Kidney (tissue), 14 donors: Measurements from ENCODE around the gene BRD1. TPM values are rescaled to one million over a fixed set of nuclear protein-coding genes. Genes with fewer than 3 reads are reported as not detected.

Source experiments
- DNase-seq, 5 donors: peaks; one replicate each; pipeline ENCODE4 v3.0.0-alpha.2; 2013 to 2020
- FAIRE-seq: peaks from 2 replicates; lab custom pipeline; 2012; peaks lifted over from hg19 to GRCh38; lab: Jason Lieb, UNC
- H3K27ac ChIP-seq, 2 donors: one replicate each; pipeline ENCODE4 v1.7.0; 2013; ENCODE audit warnings: low read depth in 2 of 2, low read length in 2 of 2, inconsistent platforms in 1 of 2
- H3K27me3 ChIP-seq: one replicate; pipeline ENCODE4 v1.7.1; 2013; ENCODE audit warnings: low read length, inconsistent platforms; ENCODE audit not compliant: control insufficient read depth, insufficient read depth
- H3K36me3 ChIP-seq, 3 donors: one replicate each; pipeline versions ENCODE4 v1.7.0 to v1.7.1; 2013; ENCODE audit warnings: low read length in 3 of 3, control low read depth in 1 of 3, inconsistent platforms in 1 of 3; ENCODE audit not compliant: insufficient read depth in 3 of 3, control insufficient read depth in 2 of 3
- H3K4me1 ChIP-seq, 3 donors: one replicate each; pipeline versions ENCODE4 v1.7.0 to v1.7.1; 2013; ENCODE audit warnings: low read length in 3 of 3, inconsistent platforms in 1 of 3, low read depth in 1 of 3; ENCODE audit not compliant: control insufficient read depth in 2 of 3, insufficient read depth in 2 of 3
- H3K4me3 ChIP-seq, 3 donors: one replicate each; pipeline versions ENCODE4 v1.7.0 to v1.8.1; 2013; ENCODE audit warnings: low read length in 3 of 3, control low read depth in 1 of 3, inconsistent platforms in 1 of 3
- H3K9ac ChIP-seq, 3 donors: one replicate each; pipeline versions ENCODE4 v1.7.0 to v1.7.1; 2013; ENCODE audit warnings: low read length in 3 of 3, control low read depth in 1 of 3, inconsistent platforms in 1 of 3
- H3K9me3 ChIP-seq, 3 donors: one replicate each; pipeline versions ENCODE4 v1.7.0 to v1.7.1; 2013; ENCODE audit warnings: low read length in 3 of 3, control low read depth in 1 of 3, inconsistent platforms in 1 of 3; ENCODE audit not compliant: control insufficient read depth in 2 of 3, insufficient read depth in 1 of 3
- intact Hi-C: fragments of 100-400 bp; cut with DNase I; formaldehyde crosslinking; loops from one replicate; pipeline ENCODE4 v1.11.1; 2022
- polyA plus RNA-seq: library from polyadenylated mRNA; stranded (reverse); fragments of 350-450 nt; fragmentation: Illumina TruSeq; extraction: RNeasy Lipid Tissue Mini Kit (QIAGEN cat#74804); gene quantifications from one replicate; pipeline ENCODE4 v1.2.3, GENCODE V29; 2014; ENCODE audit warnings: low read depth, low replicate concordance; ENCODE audit not compliant: insufficient read depth
- total RNA-seq: library from RNA; stranded (reverse); fragmentation: NEBNext Ultra II Directional; extraction: Animal tissue kit (Norgen Biotek cat#: 25700); gene quantifications from one replicate; pipeline ENCODE4 v1.2.1, GENCODE V29; 2021
- TF ChIP-seq, protein P1 (sequence below): IDR thresholded peaks from 3 replicates; pipeline ENCODE4 v1.5.1; 2012; ENCODE audit warnings: mild to moderate bottlenecking, moderate library complexity, borderline replicate concordance; ENCODE audit not compliant: insufficient read depth; ENCODE audit errors: extremely low read depth
- donor health status: control.
- donor health status: control.
- donor health status: control.
- donor health status: control.
- donor health status: control.
- donor health status: DM: yes; HTN: yes; CAD: no.
- donor health status: Normal renal cell carcinoma (clear cell type).

BRD1 gene
- total and polyA plus RNA-seq, 2 donors from 2014 or later, result 8.1 to 40.5 TPM

DNA sequence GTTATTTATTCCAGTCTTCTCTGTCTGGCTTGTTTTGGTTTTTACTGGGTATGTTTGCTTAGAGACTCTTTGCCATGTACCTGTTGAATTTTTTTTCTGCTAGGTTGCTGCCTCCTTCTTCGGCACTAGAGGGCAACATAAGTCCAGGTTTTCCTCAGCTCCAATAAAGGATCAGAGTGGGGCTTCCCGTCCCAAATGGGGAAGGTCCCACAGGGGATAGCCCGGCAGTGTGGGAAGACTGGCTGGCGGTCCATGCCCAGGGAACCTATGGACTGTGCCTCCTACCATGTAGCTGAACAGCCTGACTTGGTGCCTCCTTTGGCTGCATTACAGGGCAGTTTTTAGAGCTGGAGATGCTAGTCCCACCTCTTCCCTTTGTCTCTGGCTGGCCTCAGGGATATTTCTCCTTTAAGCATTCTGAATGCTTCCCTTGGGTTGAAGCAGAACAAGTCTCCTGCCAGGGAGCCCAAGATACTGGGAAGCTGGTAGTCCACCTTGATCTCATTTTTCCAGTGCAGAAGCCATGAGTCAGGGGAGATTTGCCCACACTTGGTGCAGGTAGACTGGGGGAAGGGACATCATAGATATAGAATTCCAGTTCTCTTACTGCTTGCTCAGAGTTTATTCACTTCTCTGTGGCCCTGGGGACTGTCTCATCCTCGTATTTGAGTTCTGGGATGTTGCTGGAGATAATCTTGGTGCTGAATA, 60.2 kb downstream of the BRD1 start:
- peaks cover 0 to under 1% (median 0%) of the 10 kb centered on the region in 3 donors for H3K36me3 ChIP-seq
- no peak overlapping the region for H3K4me3 ChIP-seq
- peaks cover 0 to 6% (median 0%) of the 10 kb centered on the region in 3 donors for H3K9me3 ChIP-seq
- TF ChIP-seq, protein P1, sequence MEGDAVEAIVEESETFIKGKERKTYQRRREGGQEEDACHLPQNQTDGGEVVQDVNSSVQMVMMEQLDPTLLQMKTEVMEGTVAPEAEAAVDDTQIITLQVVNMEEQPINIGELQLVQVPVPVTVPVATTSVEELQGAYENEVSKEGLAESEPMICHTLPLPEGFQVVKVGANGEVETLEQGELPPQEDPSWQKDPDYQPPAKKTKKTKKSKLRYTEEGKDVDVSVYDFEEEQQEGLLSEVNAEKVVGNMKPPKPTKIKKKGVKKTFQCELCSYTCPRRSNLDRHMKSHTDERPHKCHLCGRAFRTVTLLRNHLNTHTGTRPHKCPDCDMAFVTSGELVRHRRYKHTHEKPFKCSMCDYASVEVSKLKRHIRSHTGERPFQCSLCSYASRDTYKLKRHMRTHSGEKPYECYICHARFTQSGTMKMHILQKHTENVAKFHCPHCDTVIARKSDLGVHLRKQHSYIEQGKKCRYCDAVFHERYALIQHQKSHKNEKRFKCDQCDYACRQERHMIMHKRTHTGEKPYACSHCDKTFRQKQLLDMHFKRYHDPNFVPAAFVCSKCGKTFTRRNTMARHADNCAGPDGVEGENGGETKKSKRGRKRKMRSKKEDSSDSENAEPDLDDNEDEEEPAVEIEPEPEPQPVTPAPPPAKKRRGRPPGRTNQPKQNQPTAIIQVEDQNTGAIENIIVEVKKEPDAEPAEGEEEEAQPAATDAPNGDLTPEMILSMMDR, result peak; percentile 70
- H3K9ac ChIP-seq, result no peak overlapping the region
- intact Hi-C loops, result no loop called here
- no peak for FAIRE-seq
- H3K27me3 ChIP-seq, result no peaks in the 10 kb centered on the region
- H3K27ac ChIP-seq, result no peak overlapping the region
- DNase-seq, result peak in 4 of 5 donors; percentile 26 to 62 (median 47)
- H3K4me1 ChIP-seq, result no peaks in the 10 kb centered on the region

DNA sequence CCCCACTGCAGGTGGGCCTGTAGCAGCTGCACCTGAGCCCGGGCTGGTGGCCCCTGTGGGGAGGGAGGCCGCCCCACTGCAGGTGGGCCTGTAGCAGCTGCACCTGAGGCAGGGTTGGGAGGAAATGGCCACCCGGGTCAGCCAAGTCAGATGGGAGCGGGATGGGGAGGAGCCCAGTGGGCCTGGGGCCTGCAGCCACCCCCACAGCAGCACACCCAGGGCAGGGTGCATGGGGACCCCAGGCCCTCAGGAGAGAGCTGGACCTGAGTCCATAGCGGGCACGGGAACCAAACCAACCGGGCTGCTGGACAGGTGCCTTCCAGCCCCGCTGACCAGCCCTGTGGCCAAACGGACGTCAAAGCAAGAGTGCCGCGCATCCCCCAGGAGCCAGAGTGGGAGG, 61.7 kb downstream of the BRD1 start:
- no peaks in the 10 kb centered on the region for H3K27me3 ChIP-seq
- H3K27ac ChIP-seq, result no peak overlapping the region
- FAIRE-seq, result no peak
- H3K4me1 ChIP-seq, result no peaks in the 10 kb centered on the region
- TF ChIP-seq, protein P1, result no peak
- no peak overlapping the region for H3K9ac ChIP-seq
- intact Hi-C loops, result no loop called here
- no peaks in the 10 kb centered on the region for H3K36me3 ChIP-seq
- no peak overlapping the region for H3K4me3 ChIP-seq
- peak in 3 of 5 donors; percentile 5 to 56 (median 24) for DNase-seq
- H3K9me3 ChIP-seq, result peaks cover 0 to 6% (median 0%) of the 10 kb centered on the region in 3 donors

DNA sequence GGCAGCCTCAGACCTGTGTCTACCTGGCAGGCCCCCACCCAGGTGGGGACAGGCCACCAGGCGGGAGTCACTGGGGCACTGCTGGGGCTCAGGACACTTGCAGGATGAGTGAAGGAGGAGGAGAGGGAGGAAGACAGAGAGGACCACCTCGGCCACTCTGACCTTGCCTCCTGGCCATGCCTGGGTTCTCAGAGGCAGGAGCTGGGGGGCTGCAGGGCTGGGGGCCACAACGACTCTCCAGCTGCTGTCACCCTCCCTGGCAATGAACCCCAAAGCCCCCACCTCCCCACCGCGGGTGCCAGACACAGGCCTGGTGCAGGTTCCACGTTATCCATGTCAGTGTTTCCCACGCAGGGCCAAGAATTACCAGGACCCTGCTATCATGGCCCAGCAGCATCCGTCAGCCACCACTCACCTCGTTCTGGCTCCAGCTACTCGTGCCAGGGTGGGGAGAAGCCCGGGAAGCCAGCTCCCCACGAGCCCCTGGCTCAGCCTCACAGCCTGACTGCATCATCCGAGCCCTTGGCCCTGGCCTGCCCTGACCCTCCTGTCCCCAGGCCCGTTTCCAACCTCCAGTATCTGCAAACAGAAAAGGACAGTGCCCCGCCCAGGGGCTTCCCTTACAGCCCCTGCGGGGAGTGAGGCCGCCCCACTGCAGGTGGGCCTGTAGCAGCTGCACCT, 62.4 kb downstream of the BRD1 start:
- no peak for FAIRE-seq
- H3K27me3 ChIP-seq, result no peaks in the 10 kb centered on the region
- no peak overlapping the region for H3K27ac ChIP-seq
- peak in 3 of 5 donors; percentile 7 to 67 (median 27) for DNase-seq
- no peak overlapping the region for H3K4me3 ChIP-seq
- intact Hi-C loops, result no loop called here
- TF ChIP-seq, protein P1, result no peak
- H3K9ac ChIP-seq, result no peak overlapping the region
- peaks cover 0 to 6% (median 0%) of the 10 kb centered on the region in 3 donors for H3K9me3 ChIP-seq
- H3K4me1 ChIP-seq, result peaks cover 0 to 3% (median 0%) of the 10 kb centered on the region in 3 donors
- no peaks in the 10 kb centered on the region for H3K36me3 ChIP-seq
